ENCODE results near the gene VAV3.

DNA sequence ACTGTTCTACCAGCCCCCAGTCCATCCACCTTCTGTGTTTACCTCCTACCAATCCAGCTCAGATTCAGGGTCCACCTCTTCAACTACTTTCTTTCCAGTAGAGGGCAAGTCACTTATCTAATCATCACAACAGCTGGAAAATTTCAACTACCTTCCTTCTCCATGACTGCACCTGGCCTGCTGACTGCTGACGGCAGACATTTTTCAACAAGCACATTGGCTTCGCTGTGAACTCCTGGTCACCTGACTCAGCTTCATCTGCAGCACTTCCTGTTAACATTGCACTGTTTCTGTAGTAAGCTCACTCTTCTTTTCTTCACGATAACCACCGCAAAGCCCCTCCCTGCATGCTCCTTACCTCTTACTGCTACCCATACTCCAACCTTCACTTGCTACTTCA is 418.4 kb downstream of the VAV3 start:
- no peak for TF ChIP-seq SP4 (CRISPR knock-in tag; IDR thresholded peaks at IDR 0.05)
- no peak for TF ChIP-seq NFE2L2 (IDR thresholded peaks at IDR 0.05; ENCODE audit: low read length)
- TF ChIP-seq CHD4 (IDR thresholded peaks at IDR 0.05; ENCODE audit: borderline replicate concordance, low read length): no peak
- no peak for TF ChIP-seq ZNF562 (CRISPR knock-in tag; IDR thresholded peaks at IDR 0.05; ENCODE audit: borderline replicate concordance)
- no peak for TF ChIP-seq ZNF720 (CRISPR knock-in tag; IDR thresholded peaks at IDR 0.05)
- TF ChIP-seq, protein P1, sequence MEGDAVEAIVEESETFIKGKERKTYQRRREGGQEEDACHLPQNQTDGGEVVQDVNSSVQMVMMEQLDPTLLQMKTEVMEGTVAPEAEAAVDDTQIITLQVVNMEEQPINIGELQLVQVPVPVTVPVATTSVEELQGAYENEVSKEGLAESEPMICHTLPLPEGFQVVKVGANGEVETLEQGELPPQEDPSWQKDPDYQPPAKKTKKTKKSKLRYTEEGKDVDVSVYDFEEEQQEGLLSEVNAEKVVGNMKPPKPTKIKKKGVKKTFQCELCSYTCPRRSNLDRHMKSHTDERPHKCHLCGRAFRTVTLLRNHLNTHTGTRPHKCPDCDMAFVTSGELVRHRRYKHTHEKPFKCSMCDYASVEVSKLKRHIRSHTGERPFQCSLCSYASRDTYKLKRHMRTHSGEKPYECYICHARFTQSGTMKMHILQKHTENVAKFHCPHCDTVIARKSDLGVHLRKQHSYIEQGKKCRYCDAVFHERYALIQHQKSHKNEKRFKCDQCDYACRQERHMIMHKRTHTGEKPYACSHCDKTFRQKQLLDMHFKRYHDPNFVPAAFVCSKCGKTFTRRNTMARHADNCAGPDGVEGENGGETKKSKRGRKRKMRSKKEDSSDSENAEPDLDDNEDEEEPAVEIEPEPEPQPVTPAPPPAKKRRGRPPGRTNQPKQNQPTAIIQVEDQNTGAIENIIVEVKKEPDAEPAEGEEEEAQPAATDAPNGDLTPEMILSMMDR (CRISPR knock-in tag; IDR thresholded peaks at IDR 0.05): no peak
- TF ChIP-seq ZNF589 (CRISPR knock-in tag; conservative IDR thresholded peaks at IDR 0.05): no peak
